Body of pancreas (tissue), 4 donors: ENCODE measurements around the gene TAS2R4.
A peak's percentile ranks its signal among the peaks of the same experiment; 100 is the strongest.

Experiments
- POLR2A ChIP-seq, 3 donors: fragments of 450-650 bp; IDR thresholded peaks; one replicate each; pipeline ENCODE4 v1.6.1; 2016; ENCODE audit warnings: antibody characterized with exemption in 3 of 3, mild to moderate bottlenecking in 2 of 3
- TF ChIP-seq, protein P1 (sequence below), 7 experiments: fragments of 450-650 bp in 4 of 7; fragments of 200-600 bp in 3 of 7; sonication (generic) in 3 of 7; IDR thresholded peaks; one replicate each; pipeline ENCODE4 v1.5.1; 2016 to 2019; ENCODE audit warnings: antibody characterized with exemption in 7 of 7

- TF ChIP-seq, protein P1, sequence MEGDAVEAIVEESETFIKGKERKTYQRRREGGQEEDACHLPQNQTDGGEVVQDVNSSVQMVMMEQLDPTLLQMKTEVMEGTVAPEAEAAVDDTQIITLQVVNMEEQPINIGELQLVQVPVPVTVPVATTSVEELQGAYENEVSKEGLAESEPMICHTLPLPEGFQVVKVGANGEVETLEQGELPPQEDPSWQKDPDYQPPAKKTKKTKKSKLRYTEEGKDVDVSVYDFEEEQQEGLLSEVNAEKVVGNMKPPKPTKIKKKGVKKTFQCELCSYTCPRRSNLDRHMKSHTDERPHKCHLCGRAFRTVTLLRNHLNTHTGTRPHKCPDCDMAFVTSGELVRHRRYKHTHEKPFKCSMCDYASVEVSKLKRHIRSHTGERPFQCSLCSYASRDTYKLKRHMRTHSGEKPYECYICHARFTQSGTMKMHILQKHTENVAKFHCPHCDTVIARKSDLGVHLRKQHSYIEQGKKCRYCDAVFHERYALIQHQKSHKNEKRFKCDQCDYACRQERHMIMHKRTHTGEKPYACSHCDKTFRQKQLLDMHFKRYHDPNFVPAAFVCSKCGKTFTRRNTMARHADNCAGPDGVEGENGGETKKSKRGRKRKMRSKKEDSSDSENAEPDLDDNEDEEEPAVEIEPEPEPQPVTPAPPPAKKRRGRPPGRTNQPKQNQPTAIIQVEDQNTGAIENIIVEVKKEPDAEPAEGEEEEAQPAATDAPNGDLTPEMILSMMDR (IDR thresholded peaks at IDR 0.05) = peak; percentile 58 to 99 (median 94)
- peak; percentile 27 to 87 (median 86) for TF ChIP-seq POLR2A (IDR thresholded peaks at IDR 0.05)
Measured at GRCh38 chr7:141737836-141738591, 38.5 kb upstream of the TAS2R4 start, which contains the start of gene SSBP1.
